Measurements from ENCODE around the gene PRDX6. TPM values are rescaled to one million over a fixed set of nuclear protein-coding genes. Genes with fewer than 3 reads are reported as not detected.

The PRDX6 gene
- total and polyA plus RNA-seq, 12 donors: 171 to 461 (median 311) TPM

- WGBS, 4 donors: 56 to 93% (median 78%) methylated on average over 1 of the region's 1 CpG
- Histone ChIP-seq H3K36me3 (replicated peaks in 1 of 2) (peaks cover 0 to 70% of the 10 kb centered on the region in 2 donors), H3K4me1 (replicated peaks in 1 of 2) (peaks cover 17 to 32% of the 10 kb centered on the region in 2 donors), H3K9me3 (replicated peaks in 1 of 3) (no peaks in the 10 kb centered on the region), H3K27ac (no peak overlapping the region), H3K27me3 (no peaks in the 10 kb centered on the region), H3K4me3 (no peak overlapping the region)
- TF ChIP-seq CTCF (IDR thresholded peaks at IDR 0.05): no peak
- no peak for TF ChIP-seq POLR2A (IDR thresholded peaks at IDR 0.05)
- no peak for DNase-seq
- intact Hi-C loops (cut with DNase I): no loop called here
Measured at GRCh38 chr1:173482683-173483082, 5.5 kb downstream of the PRDX6 start.

- Histone ChIP-seq H3K36me3 (replicated peaks in 1 of 2) (peaks cover 0 to 79% of the 10 kb centered on the region in 2 donors), H3K27me3 (no peaks in the 10 kb centered on the region), H3K4me3 (no peak overlapping the region), H3K9me3 (replicated peaks in 1 of 3) (no peaks in the 10 kb centered on the region), H3K4me1 (replicated peaks in 1 of 2) (peaks cover 6 to 20% of the 10 kb centered on the region in 2 donors), H3K27ac (no peak overlapping the region)
- 90 to 94% (median 92%) methylated on average over 2 of the region's 2 CpGs for WGBS, 4 donors
- intact Hi-C loops (cut with DNase I): no loop called here
- TF ChIP-seq POLR2A (IDR thresholded peaks at IDR 0.05) (no peak), CTCF (IDR thresholded peaks at IDR 0.05) (no peak)
- no peak for DNase-seq
Measured at GRCh38 chr1:173484276-173484675, 7.1 kb downstream of the PRDX6 start.

GRCh38 chr1:173485401-173485800, 8.3 kb downstream of the PRDX6 start:
- no peak overlapping the region for H3K27ac ChIP-seq
- no peaks in the 10 kb centered on the region for H3K9me3 ChIP-seq (replicated peaks in 1 of 3)
- peaks cover 0 to 79% of the 10 kb centered on the region in 2 donors for H3K36me3 ChIP-seq (replicated peaks in 1 of 2)
- H3K27me3 ChIP-seq: no peaks in the 10 kb centered on the region
- no peak for TF ChIP-seq POLR2A (IDR thresholded peaks at IDR 0.05)
- no peak for TF ChIP-seq CTCF (IDR thresholded peaks at IDR 0.05)
- 85 to 92% (median 87%) methylated on average over 7 of the region's 7 CpGs for WGBS, 4 donors
- no peak for DNase-seq
- no peak overlapping the region for H3K4me3 ChIP-seq
- intact Hi-C loops (cut with DNase I): no loop called here
- peaks cover 0 to 8% of the 10 kb centered on the region in 2 donors for H3K4me1 ChIP-seq (replicated peaks in 1 of 2)

GRCh38 chr1:173488001-173488400, 10.9 kb downstream of the PRDX6 start:
- no peaks in the 10 kb centered on the region for H3K27me3 ChIP-seq
- peaks cover 0 to 56% of the 10 kb centered on the region in 2 donors for H3K36me3 ChIP-seq (replicated peaks in 1 of 2)
- no peak overlapping the region for H3K4me3 ChIP-seq
- H3K27ac ChIP-seq: no peak overlapping the region
- TF ChIP-seq POLR2A (IDR thresholded peaks at IDR 0.05) (no peak), CTCF (IDR thresholded peaks at IDR 0.05) (no peak)
- intact Hi-C loops (cut with DNase I): no loop called here
- H3K4me1 ChIP-seq (replicated peaks in 1 of 2): no peaks in the 10 kb centered on the region
- 87 to 94% (median 88%) methylated on average over 2 of the region's 2 CpGs for WGBS, 4 donors
- H3K9me3 ChIP-seq (replicated peaks in 1 of 3): no peaks in the 10 kb centered on the region
- no peak for DNase-seq
